ENCODE data around the gene CTF1.
A peak's percentile ranks its signal among the peaks of the same experiment; 100 is the strongest.

The CTF1 gene

DNA sequence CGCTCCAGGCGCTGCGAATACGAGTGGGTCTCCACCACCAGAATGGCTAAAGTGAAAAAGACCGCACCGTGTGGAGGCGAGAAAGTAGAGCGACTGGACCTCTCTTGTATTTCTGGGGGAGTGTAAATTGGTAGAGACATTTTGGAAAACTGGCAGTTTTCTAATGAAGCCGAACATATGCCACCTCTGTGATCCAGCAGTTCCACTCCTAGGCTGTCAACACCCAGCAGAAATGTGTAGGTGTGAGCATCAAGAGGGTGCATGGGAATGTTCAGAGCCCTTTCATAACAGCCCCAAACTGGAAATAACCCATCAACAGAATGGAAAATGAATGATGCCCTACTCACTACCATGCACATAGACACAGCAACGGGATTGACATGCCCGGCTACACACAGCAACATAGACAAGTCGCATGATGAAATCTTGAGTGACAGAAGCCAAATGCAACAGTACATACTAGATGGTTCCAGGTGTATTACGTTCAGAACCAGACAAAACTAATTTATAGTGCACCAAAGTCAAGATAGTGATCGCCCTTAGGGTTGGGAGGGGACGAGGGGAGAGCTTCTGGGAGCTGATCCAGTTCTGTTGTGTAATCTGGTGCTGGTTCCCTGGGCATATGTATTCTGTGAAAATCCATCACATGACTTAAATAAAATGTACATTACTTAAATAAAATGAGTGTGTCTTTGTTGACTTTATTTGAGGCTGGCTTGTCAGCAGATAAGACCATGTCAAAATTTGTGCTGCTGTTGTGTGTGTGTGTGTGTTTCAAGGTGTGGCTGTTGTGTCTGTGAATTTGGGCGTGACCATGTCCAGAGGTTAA, 1.7 kb upstream of the CTF1 start:
- TF ChIP-seq, protein P1, sequence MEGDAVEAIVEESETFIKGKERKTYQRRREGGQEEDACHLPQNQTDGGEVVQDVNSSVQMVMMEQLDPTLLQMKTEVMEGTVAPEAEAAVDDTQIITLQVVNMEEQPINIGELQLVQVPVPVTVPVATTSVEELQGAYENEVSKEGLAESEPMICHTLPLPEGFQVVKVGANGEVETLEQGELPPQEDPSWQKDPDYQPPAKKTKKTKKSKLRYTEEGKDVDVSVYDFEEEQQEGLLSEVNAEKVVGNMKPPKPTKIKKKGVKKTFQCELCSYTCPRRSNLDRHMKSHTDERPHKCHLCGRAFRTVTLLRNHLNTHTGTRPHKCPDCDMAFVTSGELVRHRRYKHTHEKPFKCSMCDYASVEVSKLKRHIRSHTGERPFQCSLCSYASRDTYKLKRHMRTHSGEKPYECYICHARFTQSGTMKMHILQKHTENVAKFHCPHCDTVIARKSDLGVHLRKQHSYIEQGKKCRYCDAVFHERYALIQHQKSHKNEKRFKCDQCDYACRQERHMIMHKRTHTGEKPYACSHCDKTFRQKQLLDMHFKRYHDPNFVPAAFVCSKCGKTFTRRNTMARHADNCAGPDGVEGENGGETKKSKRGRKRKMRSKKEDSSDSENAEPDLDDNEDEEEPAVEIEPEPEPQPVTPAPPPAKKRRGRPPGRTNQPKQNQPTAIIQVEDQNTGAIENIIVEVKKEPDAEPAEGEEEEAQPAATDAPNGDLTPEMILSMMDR (IDR thresholded peaks at IDR 0.05; ENCODE audit: low read depth, low read length, poor library complexity, severe bottlenecking): no peak
- peaks cover 51% of the 10 kb centered on the region for H3K4me1 ChIP-seq (ENCODE audit: control insufficient read depth, low read length)
- peaks cover 24% of the 10 kb centered on the region for H3F3A ChIP-seq (ENCODE audit: control insufficient read depth, insufficient read depth)
- H3K4me3 ChIP-seq (ENCODE audit: low read length): peak overlapping the region; percentile 72
- peak overlapping the region; percentile 79 for H3K4me2 ChIP-seq (ENCODE audit: low read length)
- no peaks in the 10 kb centered on the region for H3K9me3 ChIP-seq (ENCODE audit: control insufficient read depth, insufficient read depth, low read length)
- no peaks in the 10 kb centered on the region for H3K27me3 ChIP-seq (ENCODE audit: control insufficient read depth, low read length)
- H3K79me2 ChIP-seq (ENCODE audit: control insufficient read depth, low read length): peaks cover 10% of the 10 kb centered on the region
- no peaks in the 10 kb centered on the region for H3K9me2 ChIP-seq (replicated peaks; ENCODE audit: control insufficient read depth, low read length)
- no peaks in the 10 kb centered on the region for H3K36me3 ChIP-seq (ENCODE audit: control insufficient read depth, low read length)
- peak overlapping the region; percentile 39 for H3K27ac ChIP-seq (ENCODE audit: low read depth, low read length)
- no peaks in the 10 kb centered on the region for H4K20me1 ChIP-seq (ENCODE audit: control insufficient read depth, insufficient read depth, low read depth, low read length)

DNA sequence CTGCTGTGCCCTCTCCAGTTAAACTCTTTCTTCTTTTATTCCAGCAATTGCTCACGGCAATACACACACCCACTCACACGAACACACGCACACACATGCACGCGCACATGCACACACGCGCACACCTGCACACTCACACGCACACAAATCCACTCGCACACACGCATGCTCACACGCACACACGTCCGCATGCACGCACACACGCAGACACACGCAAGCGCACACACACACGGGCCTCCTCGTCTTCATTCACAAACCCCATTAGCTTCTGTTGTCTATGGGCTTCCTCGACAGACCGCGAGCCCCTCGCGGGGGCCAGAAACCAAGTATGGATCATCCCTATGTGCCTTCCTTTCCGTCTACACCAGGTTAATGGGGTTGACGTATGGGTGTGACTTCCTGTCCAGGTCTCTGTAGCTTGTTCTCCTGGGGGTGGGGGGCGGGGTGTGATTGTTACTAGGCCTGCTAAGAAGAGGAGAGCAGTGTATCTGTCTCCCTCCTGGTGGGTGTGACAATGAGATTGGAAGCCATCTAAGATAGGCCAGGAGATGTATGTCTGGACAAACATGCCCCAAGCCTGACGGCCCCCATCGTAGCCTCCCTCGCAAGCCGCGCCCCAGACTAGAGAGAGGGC, 670 bp upstream of the CTF1 start:
- Histone ChIP-seq H3K4me2 (ENCODE audit: low read length) (peak overlapping the region; percentile 79), H3K9me3 (ENCODE audit: control insufficient read depth, insufficient read depth, low read length) (no peaks in the 10 kb centered on the region), H3K27me3 (ENCODE audit: control insufficient read depth, low read length) (no peaks in the 10 kb centered on the region), H4K20me1 (ENCODE audit: control insufficient read depth, insufficient read depth, low read depth, low read length) (no peaks in the 10 kb centered on the region), H3K79me2 (ENCODE audit: control insufficient read depth, low read length) (peaks cover 10% of the 10 kb centered on the region), H3K4me3 (ENCODE audit: low read length) (peak overlapping the region; percentile 66), H3K4me1 (ENCODE audit: control insufficient read depth, low read length) (peaks cover 51% of the 10 kb centered on the region), H3K36me3 (ENCODE audit: control insufficient read depth, low read length) (no peaks in the 10 kb centered on the region), H3F3A (ENCODE audit: control insufficient read depth, insufficient read depth) (peaks cover 31% of the 10 kb centered on the region), H3K27ac (ENCODE audit: low read depth, low read length) (peak overlapping the region; percentile 86), H3K9me2 (replicated peaks; ENCODE audit: control insufficient read depth, low read length) (no peaks in the 10 kb centered on the region)
- no peak for TF ChIP-seq EZH2phosphoT487 (IDR thresholded peaks at IDR 0.05; ENCODE audit: borderline replicate concordance, low read length)
- TF ChIP-seq, protein P1 (IDR thresholded peaks at IDR 0.05; ENCODE audit: low read depth, low read length, poor library complexity, severe bottlenecking): no peak

DNA sequence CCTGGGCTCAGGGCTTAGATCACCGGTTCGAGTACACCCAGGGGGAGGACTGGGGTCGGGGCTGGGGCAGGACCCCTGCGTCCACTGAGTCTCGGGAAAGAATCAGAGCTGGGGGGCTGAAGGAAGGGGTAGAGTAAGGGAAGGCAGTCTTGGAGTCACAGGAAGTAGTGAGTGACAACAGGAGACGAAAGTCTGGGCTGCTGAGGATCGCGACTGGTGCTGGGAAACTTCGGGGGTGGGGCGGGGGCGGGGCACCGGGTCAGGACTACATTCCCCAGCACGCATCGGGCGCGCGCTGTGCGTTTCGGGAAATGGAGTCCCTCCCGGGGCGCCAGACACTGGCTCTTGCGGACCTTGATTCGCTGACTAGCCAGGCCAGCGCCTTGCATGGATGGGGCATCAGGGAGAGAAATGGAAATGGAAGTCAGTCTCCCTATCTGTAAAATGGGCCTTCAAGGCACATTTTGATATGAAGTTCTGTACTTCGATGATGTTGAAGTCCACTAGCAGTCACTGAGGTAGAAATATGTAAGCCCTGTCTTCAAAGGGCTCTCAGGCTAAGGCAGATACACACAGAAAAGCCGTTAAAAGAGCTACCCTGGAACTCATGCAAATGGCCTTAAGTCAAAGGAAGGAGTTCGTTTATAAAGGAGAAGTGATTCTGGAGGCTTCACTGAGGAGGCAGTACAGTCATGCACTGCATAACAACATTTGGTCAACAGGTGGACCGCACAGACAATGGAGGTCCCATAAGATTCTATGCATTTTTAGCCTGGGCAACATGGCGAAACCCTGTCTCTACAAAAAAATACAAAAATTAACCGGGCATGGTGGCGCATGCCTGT, 697 bp downstream of the CTF1 start:
- peaks cover 37% of the 10 kb centered on the region for H3F3A ChIP-seq (ENCODE audit: control insufficient read depth, insufficient read depth)
- no peaks in the 10 kb centered on the region for H3K9me3 ChIP-seq (ENCODE audit: control insufficient read depth, insufficient read depth, low read length)
- H3K4me1 ChIP-seq (ENCODE audit: control insufficient read depth, low read length): peaks cover 62% of the 10 kb centered on the region
- H3K36me3 ChIP-seq (ENCODE audit: control insufficient read depth, low read length): no peaks in the 10 kb centered on the region
- H3K4me2 ChIP-seq (ENCODE audit: low read length): peak overlapping the region; percentile 79
- peaks cover 10% of the 10 kb centered on the region for H3K79me2 ChIP-seq (ENCODE audit: control insufficient read depth, low read length)
- no peaks in the 10 kb centered on the region for H4K20me1 ChIP-seq (ENCODE audit: control insufficient read depth, insufficient read depth, low read depth, low read length)
- H3K27ac ChIP-seq (ENCODE audit: low read depth, low read length): peak overlapping the region; percentile 86
- H3K4me3 ChIP-seq (ENCODE audit: low read length): peak overlapping the region; percentile 66
- TF ChIP-seq, protein P1 (IDR thresholded peaks at IDR 0.05; ENCODE audit: low read depth, low read length, poor library complexity, severe bottlenecking): no peak
- no peak for TF ChIP-seq EZH2phosphoT487 (IDR thresholded peaks at IDR 0.05; ENCODE audit: borderline replicate concordance, low read length)
- no peaks in the 10 kb centered on the region for H3K9me2 ChIP-seq (replicated peaks; ENCODE audit: control insufficient read depth, low read length)
- no peaks in the 10 kb centered on the region for H3K27me3 ChIP-seq (ENCODE audit: control insufficient read depth, low read length)

Data from DOHH2 (cell line).